Cardiac muscle cell (in vitro differentiated cells and primary cell): Measurements from ENCODE around the gene LARP6. TPM values are rescaled to one million over a fixed set of nuclear protein-coding genes. Genes with fewer than 3 reads are reported as not detected.

Experiments
- DNase-seq, 2 donors: peaks; one replicate each; pipeline versions ENCODE4 v3.0.0 to v3.0.0-alpha.2; 2010 to 2017; ENCODE audit warnings: low read depth in 1 of 2, low spot score in 1 of 2
- H3K27ac ChIP-seq: fragments of 200-600 bp; sonication (generic); 2 replicates; pipeline ENCODE4 v1.5.1; 2016
- H3K27me3 ChIP-seq: fragments of 200-600 bp; sonication (generic); 2 replicates; pipeline ENCODE4 v1.6.0; 2016; ENCODE audit warnings: control low read depth
- H3K36me3 ChIP-seq: fragments of 200-600 bp; sonication (generic); 2 replicates; pipeline ENCODE4 v1.5.1; 2016; ENCODE audit warnings: control low read depth
- H3K4me1 ChIP-seq: fragments of 200-600 bp; sonication (generic); 2 replicates; pipeline ENCODE4 v1.8.1; 2017; ENCODE audit warnings: low read depth, mild to moderate bottlenecking, mixed run types
- H3K4me3 ChIP-seq: fragments of 200-600 bp; sonication (generic); 2 replicates; pipeline ENCODE4 v1.5.1; 2016; ENCODE audit warnings: mild to moderate bottlenecking
- H3K9me3 ChIP-seq: fragments of 200-600 bp; sonication (generic); 2 replicates; pipeline ENCODE4 v1.5.1; 2017; ENCODE audit warnings: low read depth, mild to moderate bottlenecking, control low read depth
- CTCF ChIP-seq: IDR thresholded peaks from 2 replicates; pipeline ENCODE4 v1.5.1; 2012; ENCODE audit warnings: low read depth, mild to moderate bottlenecking, low read length
- polyA plus RNA-seq: library from polyadenylated mRNA; unstranded; fragments of >200 nt; fragmentation: Nextera tagmentation; extraction: Ambion mirVana; gene quantifications from 2 replicates; pipeline ENCODE4 v1.2.1, GENCODE V29; 2016
- total RNA-seq: library from RNA; depleted of rRNA; stranded (reverse); fragments of >200 nt; gene quantifications from 2 replicates; pipeline ENCODE4 v1.2.3, GENCODE V29; 2016

Gene LARP6
- total and polyA plus RNA-seq, 2 experiments from 2014 or later: 45.7 to 54.2 TPM

DNA sequence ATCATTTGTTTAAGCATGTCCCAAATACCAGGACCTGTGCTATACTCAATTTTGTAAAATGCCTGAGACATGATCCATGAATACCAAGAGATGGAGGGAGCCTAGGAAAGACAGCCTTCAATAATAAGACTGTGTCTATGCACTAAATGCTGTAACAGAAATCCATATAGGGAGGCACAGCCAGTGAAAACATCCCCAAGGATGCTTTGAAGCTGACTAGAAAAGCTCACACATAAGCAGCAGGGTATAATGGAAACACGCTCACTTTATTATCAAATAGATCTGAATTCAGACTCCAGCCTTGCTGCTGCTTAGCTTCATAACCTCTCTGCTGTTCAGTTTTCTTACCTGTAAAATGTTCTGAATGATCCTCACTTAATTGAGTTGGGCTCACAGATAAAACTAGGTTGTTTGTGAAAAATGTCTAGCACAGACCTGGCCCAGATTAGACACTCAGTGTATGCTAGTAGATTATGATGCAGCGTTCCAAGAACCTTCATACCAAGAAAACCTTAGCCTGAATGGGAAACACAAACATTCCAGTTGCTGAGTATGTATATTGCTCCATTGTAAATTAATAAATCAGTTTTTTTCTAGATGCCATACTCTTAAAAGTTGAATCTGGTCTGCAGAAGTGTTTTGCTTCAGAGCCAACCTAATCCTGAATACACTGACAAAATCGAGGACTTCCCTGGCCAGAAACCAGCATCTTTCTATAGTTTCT lies 3.8 kb upstream of the LARP6 start:
- peaks cover 7% of the 10 kb centered on the region for H3K4me1 ChIP-seq
- no peak overlapping the region for H3K4me3 ChIP-seq
- H3K27me3 ChIP-seq: no peaks in the 10 kb centered on the region
- no peak for TF ChIP-seq CTCF
- no peaks in the 10 kb centered on the region for H3K9me3 ChIP-seq
- no peak overlapping the region for H3K27ac ChIP-seq
- no peaks in the 10 kb centered on the region for H3K36me3 ChIP-seq
- DNase-seq: peak in 1 of 2 donors; percentile 36

DNA sequence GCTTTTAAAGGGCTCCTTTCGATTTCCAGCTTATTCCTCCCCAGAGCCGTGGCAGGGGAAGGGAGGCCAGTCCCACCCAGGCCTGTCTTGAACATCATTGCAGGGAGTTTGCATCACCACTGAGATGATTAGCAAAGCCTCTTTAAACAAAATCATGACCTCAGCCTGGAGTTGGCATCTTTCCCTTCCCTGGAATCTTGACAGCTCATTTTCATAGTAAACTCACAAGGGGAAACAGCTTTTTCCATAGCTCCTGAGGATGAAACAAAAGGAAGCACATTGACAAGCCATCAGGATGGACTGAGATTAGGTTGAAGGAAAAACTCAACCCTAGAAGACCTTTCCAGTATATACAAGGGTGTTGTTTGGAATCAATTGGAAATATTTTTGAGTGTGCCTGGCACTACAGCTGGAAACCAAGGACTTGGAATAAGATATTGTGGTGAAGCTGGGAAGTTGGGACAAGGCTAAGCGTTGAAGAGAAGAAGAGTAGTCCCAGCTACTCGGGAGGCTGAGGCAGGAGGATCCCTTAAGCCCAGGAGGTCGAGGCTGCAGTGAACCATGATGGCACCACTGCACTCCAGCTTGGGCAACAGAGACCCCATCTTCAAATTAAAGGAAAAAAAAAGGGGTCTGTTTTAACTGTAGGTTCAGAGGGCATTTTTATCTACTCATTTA lies 3.1 kb upstream of the LARP6 start:
- no peak overlapping the region for H3K27ac ChIP-seq

DNA sequence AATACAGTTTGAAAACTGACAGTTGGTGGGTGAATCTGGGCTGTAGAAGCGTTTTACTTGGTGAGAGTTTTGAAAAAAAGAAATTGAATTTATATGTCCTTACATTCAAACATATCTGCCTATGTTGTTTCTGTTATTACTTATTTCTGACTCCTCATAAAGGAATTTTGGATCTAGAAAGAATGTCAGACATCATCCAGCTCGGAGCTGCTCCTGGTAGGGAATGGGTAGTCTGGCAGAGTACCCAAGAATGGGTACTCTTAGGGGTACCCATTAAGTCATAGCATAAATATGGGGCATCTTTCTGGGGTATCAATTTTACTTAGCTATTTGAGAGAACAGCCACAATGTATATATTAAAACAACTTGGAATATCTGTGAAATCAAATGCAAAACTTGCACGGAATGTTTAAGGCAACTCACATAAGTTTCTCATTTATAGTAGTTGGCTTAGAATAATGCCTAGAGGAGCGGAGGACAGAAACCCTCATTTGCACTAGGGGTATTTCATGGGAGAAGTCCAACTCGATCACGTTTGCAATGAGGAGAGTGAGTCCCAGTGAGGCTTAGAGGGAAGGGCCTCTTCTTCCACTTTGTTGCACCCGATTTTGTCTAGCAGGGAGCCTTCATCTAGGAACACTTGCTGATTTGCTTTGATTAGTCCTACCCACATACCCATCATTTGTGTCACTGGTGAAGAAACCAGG lies 2.4 kb upstream of the LARP6 start:
- Histone ChIP-seq H3K4me1 (peaks cover 17% of the 10 kb centered on the region), H3K27ac (no peak overlapping the region), H3K4me3 (no peak overlapping the region), H3K27me3 (no peaks in the 10 kb centered on the region), H3K36me3 (no peaks in the 10 kb centered on the region), H3K9me3 (no peaks in the 10 kb centered on the region)
- TF ChIP-seq CTCF: no peak
- peak in 1 of 2 donors; percentile 56 for DNase-seq

More for the DNA sequence above, 3.1 kb upstream of the LARP6 start:
- DNase-seq: peak in 1 of 2 donors; percentile 99
- no peak for TF ChIP-seq CTCF
- Histone ChIP-seq H3K9me3 (no peaks in the 10 kb centered on the region), H3K4me3 (no peak overlapping the region), H3K36me3 (no peaks in the 10 kb centered on the region), H3K4me1 (peaks cover 14% of the 10 kb centered on the region), H3K27me3 (no peaks in the 10 kb centered on the region)

- TF ChIP-seq CTCF: no peak
- peaks cover 17% of the 10 kb centered on the region for H3K4me1 ChIP-seq
- no peaks in the 10 kb centered on the region for H3K9me3 ChIP-seq
- no peak for DNase-seq
- H3K27ac ChIP-seq: no peak overlapping the region
- H3K4me3 ChIP-seq: no peak overlapping the region
- peaks cover 5% of the 10 kb centered on the region for H3K36me3 ChIP-seq
- no peaks in the 10 kb centered on the region for H3K27me3 ChIP-seq
Observed at GRCh38 chr15:70855764-70856163, 1.8 kb upstream of the LARP6 start.

DNA sequence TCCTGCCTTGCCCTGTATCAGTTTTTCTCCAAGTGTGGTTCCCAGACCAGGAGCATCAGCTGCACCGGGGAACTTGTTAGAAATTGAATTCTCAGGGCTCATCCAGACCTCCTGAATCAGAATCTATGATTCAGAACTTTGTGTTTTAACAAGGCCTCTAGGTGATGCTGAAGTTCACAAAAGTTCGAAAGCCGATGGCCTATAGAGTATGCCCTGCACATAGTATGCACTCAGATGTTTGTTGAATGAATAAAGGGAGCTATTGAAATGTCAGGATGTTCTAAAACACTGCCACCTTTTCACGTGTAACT lies 664 bp upstream of the LARP6 start:
- Histone ChIP-seq H3K27ac (peak overlapping the region; percentile 67), H3K27me3 (no peaks in the 10 kb centered on the region), H3K4me1 (peaks cover 17% of the 10 kb centered on the region), H3K9me3 (no peaks in the 10 kb centered on the region), H3K4me3 (peak overlapping the region; percentile 82), H3K36me3 (peaks cover 9% of the 10 kb centered on the region)
- peak; percentile 9 for TF ChIP-seq CTCF
- peak in 1 of 2 donors; percentile 46 for DNase-seq
